Activated naive CD4-positive, alpha-beta T cell treated with anti-CD3 and anti-CD28 coated beads, Interleukin-2, amount 50 U/mL, for 16 hours (primary cell): ENCODE measurements around the gene ZKSCAN2.

Source experiments
- DNase-seq: peaks from one replicate; pipeline ENCODE4 v3.0.0-alpha.2; 2020

The ZKSCAN2 gene

GRCh38 chr16:25222959-25223358, 34.7 kb downstream of the ZKSCAN2 start:
- no peak for DNase-seq

GRCh38 chr16:25219070-25219737, 38.4 kb downstream of the ZKSCAN2 start:
- DNase-seq: no peak

- no peak for DNase-seq
Measured at GRCh38 chr16:25217921-25218320, 39.7 kb downstream of the ZKSCAN2 start.

- DNase-seq: no peak
Measured at GRCh38 chr16:25217112-25217511, 40.5 kb downstream of the ZKSCAN2 start.

GRCh38 chr16:25213709-25214397, 43.8 kb downstream of the ZKSCAN2 start:
- no peak for DNase-seq

- DNase-seq: no peak
Measured at GRCh38 chr16:25212636-25213035, 45.0 kb downstream of the ZKSCAN2 start.

GRCh38 chr16:25210758-25211157, 46.9 kb downstream of the ZKSCAN2 start:
- no peak for DNase-seq

GRCh38 chr16:25199457-25199856, 58.2 kb downstream of the ZKSCAN2 start:
- DNase-seq: no peak

- no peak for DNase-seq
Measured at GRCh38 chr16:25198021-25198420, 59.6 kb downstream of the ZKSCAN2 start.

- no peak for DNase-seq
Measured at GRCh38 chr16:25194273-25194878, 63.3 kb downstream of the ZKSCAN2 start.

GRCh38 chr16:25192096-25192495, 65.5 kb downstream of the ZKSCAN2 start:
- DNase-seq: no peak

- DNase-seq: no peak
Measured at GRCh38 chr16:25189305-25189704, 68.3 kb downstream of the ZKSCAN2 start.

- no peak for DNase-seq
Measured at GRCh38 chr16:25187491-25187795, 70.2 kb downstream of the ZKSCAN2 start.
